ENCODE results near the gene NEBL.

Gene NEBL

GRCh38 chr10:20748551-20748950, 148.6 kb downstream of the NEBL start:
- no peak overlapping the region for H3K4me3 ChIP-seq (ENCODE audit: low read depth, low read length)
- no peak for TF ChIP-seq CTCF (IDR thresholded peaks at IDR 0.05; ENCODE audit: low read depth, low read length, missing control alignments)
- DNase-seq (ENCODE audit: low read depth) = no peak

GRCh38 chr10:20747782-20748181, 149.3 kb downstream of the NEBL start:
- no peak for DNase-seq (ENCODE audit: low read depth)
- TF ChIP-seq CTCF (IDR thresholded peaks at IDR 0.05; ENCODE audit: low read depth, low read length, missing control alignments) = no peak
- no peak overlapping the region for H3K4me3 ChIP-seq (ENCODE audit: low read depth, low read length)

- H3K4me3 ChIP-seq (ENCODE audit: low read depth, low read length) = no peak overlapping the region
- DNase-seq (ENCODE audit: low read depth) = no peak
- no peak for TF ChIP-seq CTCF (IDR thresholded peaks at IDR 0.05; ENCODE audit: low read depth, low read length, missing control alignments)
Observed at GRCh38 chr10:20746856-20747255, 150.3 kb downstream of the NEBL start.

- H3K4me3 ChIP-seq (ENCODE audit: low read depth, low read length) = no peak overlapping the region
- no peak for TF ChIP-seq CTCF (IDR thresholded peaks at IDR 0.05; ENCODE audit: low read depth, low read length, missing control alignments)
- DNase-seq (ENCODE audit: low read depth) = no peak
Observed at GRCh38 chr10:20745556-20746375, 151.3 kb downstream of the NEBL start.

GRCh38 chr10:20744821-20745220, 152.3 kb downstream of the NEBL start:
- no peak overlapping the region for H3K4me3 ChIP-seq (ENCODE audit: low read depth, low read length)
- TF ChIP-seq CTCF (IDR thresholded peaks at IDR 0.05; ENCODE audit: low read depth, low read length, missing control alignments) = no peak

GRCh38 chr10:20743942-20744341, 153.2 kb downstream of the NEBL start:
- no peak for DNase-seq (ENCODE audit: low read depth)
- TF ChIP-seq CTCF (IDR thresholded peaks at IDR 0.05; ENCODE audit: low read depth, low read length, missing control alignments) = no peak
- H3K4me3 ChIP-seq (ENCODE audit: low read depth, low read length) = no peak overlapping the region

More at GRCh38 chr10:20744821-20745220, 152.3 kb downstream of the NEBL start:
- no peak for DNase-seq (ENCODE audit: low read depth)

Measured in GM12864 (cell line).